ENCODE data around the gene CTSA. TPM values are rescaled to one million over a fixed set of nuclear protein-coding genes. Genes with fewer than 3 reads are reported as not detected.
"Not testable (repeated sequence)": the region's sequence is repeated elsewhere in the genome, so short reads cannot be mapped to it uniquely, and the experiment has no call there.

The CTSA gene
- total RNA-seq, 2 donors from 2014 or later: 81.2 to 112 TPM

DNA sequence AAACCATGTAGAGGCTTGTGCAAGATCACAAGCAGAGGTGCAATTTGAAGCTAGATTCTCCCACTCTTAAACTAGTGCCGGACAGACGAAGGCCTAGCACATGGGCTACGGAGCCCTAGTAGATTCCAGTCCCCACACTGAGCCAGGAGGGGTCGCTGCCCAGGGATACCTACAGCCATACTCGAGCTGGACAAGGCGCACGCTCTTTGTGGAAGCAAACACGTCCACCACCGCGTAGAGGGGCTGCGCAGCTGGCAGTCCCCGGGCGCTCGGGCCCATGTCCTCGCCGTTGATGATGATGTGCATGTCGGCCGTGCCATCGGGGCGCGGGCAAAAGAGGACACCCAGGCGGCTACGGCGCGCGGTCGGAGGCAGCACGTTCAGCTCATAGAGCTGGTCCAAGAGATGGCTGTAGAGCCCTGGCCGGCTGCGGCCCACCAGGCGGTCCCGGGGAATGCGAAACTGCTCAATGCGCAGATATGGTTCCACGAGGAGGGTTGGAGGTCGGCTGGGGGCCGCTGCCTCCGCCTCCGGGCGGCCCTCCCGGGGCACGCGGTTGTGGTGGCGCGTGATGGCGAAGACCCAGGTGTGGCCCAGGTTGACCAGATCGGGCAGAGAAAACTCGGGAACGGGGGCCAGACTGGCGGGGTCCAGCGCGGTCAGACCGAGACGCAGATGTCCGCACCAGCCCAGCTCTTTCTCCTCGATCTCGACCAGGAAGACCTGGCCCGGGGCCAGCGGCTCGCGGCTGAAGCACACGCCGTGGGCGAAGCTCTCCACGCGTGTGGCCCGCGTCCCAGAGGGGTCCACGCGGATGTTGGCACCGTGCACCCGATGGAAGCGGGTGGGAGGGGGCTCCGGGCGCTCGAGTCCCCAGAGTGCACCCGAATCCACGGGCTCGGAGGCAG is 804 bp upstream of the CTSA start:
- intact Hi-C loops (cut with DNase I): no loop called here
- DNase-seq (ENCODE audit: low spot score): peak; percentile 95

DNA sequence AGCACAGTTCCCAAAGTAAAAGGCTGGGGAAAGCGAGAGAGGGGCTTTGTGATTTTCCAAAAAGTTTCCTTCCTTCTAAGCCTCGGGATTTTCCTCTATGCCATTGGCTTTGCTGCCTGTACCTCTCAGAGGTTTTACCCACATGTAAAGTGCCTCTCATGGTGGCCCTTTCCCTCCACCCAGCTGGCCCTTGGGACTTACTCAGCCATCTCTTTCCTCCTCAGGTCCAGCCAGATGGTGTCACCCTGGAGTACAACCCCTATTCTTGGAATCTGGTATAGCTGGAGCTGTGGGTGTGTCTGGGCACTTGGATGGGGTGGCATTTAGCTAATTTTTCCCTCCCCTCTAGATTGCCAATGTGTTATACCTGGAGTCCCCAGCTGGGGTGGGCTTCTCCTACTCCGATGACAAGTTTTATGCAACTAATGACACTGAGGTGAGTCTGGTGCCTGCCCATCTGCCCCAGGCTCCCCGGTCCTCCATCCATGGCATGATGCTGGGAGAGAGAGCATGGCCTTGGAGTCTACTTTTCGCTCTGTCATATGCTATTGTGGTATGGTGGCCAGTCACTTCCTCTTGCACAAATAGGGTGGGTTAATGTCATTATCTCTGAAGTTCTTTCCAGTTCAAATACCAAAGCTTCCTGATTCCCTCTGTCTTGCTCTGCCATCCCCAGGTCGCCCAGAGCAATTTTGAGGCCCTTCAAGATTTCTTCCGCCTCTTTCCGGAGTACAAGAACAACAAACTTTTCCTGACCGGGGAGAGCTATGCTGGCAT is 1.1 kb downstream of the CTSA start:
- DNase-seq (ENCODE audit: low spot score): peak; percentile 73

DNA sequence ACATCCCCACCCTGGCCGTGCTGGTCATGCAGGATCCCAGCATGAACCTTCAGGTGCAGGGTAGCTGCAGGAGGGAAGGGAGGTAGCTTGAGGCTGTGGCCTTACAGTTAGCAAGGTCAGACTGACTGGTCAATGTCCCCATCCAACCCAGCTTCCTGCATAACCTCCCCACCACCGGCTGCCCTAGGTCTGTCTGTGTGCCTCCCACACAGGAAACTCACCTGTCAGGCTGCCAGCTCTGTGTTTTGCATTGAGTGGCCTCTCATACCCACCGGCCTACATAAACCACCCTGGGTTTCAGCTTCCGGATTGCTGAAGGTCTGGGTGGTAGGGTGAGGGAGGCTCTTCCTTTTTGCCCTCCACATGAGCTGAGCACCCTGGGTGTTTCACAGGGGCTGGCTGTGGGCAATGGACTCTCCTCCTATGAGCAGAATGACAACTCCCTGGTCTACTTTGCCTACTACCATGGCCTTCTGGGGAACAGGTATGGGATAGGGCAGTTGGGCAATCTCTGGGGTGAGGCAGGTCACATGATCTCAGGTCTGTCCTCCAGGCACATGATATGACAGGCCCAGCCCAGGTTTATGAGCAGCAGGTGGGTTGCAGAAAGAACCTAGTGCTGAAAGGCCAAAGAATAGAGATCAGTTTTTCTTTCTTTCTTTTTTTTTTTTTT is 1.8 kb downstream of the CTSA start:
- DNase-seq (ENCODE audit: low spot score): no peak
- intact Hi-C loops (cut with DNase I): no loop called here

More for the DNA sequence above, 1.1 kb downstream of the CTSA start:
- intact Hi-C loops (cut with DNase I): no loop called here

DNA sequence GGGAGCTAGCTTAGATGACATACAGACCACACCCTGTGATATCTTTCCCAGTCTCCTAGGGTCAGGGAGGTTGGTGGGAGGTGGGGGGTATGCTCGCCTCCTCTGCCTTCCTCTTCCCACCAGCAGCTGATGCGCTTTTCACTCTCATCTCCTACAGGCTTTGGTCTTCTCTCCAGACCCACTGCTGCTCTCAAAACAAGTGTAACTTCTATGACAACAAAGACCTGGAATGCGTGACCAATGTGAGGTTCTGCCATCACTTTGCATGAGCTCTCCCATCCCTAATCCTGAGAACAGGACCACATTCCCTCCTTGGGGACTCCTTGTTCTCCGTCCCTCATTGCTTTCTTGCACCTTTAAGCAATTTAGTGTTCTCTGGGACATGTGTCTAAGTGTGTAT is 2.7 kb downstream of the CTSA start:
- no peak for DNase-seq (ENCODE audit: low spot score)
- intact Hi-C loops (cut with DNase I): no loop called here

DNA sequence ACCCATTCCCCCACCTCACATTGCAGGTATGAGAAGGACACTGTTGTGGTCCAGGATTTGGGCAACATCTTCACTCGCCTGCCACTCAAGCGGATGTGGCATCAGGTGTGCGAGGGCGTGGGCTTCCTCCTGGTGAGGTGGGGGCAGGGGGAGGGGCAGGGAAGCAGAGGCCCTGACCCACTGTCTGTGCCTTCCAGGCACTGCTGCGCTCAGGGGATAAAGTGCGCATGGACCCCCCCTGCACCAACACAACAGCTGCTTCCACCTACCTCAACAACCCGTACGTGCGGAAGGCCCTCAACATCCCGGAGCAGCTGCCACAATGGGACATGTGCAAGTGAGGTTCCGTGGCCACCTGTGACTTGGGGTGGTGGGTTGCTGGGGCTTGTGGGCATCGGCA is 3.7 kb downstream of the CTSA start:
- peak; percentile 84 for DNase-seq (ENCODE audit: low spot score)
- intact Hi-C loops (cut with DNase I): no loop called here

DNA sequence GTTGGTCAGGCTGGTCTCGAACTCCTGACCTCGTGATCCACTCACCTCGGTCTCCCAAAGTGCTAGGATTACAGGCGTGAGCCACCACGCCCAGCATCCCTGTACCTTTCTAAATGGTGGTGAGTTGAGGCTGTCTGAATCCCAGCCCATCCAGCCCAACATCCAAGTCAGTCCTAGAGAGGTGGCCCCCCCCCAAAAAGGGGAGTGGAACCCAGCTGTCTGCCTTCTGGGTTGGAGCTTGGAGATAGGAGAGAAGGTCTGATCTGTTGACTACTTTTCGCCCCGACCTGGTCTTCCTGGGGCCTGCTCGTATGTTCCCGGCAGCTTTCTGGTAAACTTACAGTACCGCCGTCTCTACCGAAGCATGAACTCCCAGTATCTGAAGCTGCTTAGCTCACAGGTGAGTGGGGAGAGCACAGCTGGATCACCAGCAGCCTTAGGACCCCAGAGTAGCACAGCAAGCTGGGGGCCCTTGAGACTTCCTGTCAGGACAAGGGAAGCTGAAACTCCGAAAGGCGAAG is 5.6 kb downstream of the CTSA start:
- intact Hi-C loops (cut with DNase I): no loop called here
- no peak for DNase-seq (ENCODE audit: low spot score)

DNA sequence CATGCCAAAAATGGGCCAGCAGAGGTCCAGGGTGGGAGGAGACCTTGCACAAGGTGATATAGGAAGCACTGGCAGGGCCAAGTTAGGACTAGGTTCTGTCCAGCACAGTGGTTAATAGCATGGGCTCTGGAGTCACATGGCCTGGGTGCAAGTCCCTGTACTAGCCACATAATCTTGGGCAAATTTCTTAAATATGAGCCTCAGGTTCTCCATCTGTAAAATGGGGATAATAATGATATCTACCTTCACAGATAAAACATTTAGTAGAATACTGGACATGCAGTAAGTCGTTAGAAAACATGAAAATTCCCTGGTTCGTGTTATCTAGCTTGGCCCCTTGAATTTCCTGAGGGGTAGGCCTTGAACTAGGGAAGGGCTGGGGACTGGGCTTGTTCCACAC is 6.2 kb downstream of the CTSA start:
- intact Hi-C loops (cut with DNase I): no loop called here
- DNase-seq (ENCODE audit: low spot score): no peak

DNA sequence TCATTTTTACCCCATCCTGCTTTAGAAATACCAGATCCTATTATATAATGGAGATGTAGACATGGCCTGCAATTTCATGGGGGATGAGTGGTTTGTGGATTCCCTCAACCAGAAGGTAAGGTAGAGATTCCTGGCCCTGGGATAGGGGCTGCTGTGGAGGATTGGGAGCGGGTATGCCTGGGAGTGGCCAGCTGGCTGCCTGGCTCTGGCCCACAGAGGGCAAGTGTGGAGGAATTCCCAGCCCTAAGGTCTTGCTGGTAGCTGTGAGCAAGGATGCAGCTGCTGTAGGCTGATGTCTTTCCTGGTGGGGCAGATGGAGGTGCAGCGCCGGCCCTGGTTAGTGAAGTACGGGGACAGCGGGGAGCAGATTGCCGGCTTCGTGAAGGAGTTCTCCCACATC is 6.6 kb downstream of the CTSA start:
- intact Hi-C loops (cut with DNase I): no loop called here

DNA sequence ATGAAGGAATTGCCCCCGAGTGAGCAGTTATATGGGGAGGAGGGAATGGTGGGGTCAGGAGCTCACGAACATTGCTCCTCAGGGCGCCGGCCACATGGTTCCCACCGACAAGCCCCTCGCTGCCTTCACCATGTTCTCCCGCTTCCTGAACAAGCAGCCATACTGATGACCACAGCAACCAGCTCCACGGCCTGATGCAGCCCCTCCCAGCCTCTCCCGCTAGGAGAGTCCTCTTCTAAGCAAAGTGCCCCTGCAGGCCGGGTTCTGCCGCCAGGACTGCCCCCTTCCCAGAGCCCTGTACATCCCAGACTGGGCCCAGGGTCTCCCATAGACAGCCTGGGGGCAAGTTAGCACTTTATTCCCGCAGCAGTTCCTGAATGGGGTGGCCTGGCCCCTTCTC is 7.2 kb downstream of the CTSA start:
- intact Hi-C loops (cut with DNase I): no loop called here
- DNase-seq (ENCODE audit: low spot score): no peak

More for the DNA sequence above, 6.6 kb downstream of the CTSA start:
- DNase-seq (ENCODE audit: low spot score): no peak

DNA sequence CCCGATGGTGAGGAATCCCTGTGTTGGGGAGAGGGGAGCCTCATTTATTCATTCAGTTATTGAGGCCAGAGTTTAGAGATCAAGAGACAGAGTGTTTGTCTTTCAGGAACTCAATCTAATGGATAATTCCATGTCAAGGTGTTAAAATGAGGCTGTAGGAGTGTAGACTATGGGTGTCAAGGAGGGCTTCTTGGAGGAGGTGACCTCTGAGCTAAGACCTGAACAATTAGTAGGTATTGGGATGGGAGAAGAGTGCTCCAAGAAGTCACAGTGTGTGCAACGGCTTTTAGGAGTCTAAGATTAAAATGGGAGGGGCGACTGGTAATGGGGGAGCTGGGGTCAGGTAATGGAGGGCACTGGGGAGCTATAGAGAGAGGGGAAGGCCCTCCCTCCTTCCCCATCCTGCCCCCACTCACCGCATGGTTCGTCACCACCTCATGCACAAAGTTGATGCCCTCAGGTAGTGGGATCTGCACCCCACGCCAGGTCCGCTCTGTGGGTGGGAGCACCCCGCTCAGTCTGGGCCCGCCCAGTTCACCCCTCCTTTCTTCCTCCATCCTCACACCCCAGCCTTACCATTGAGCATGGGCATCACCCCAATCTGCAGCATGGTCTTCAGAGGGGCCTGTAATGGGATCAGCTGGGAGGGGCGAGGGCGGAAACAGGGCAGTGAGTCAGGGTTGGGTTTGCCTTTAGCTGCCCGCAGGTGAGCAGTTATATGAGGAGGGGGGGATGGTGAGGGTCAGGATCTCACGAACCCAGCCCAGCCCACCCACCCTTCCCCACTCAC is 8.1 kb downstream of the CTSA start:
- intact Hi-C loops (cut with DNase I): no loop called here
- DNase-seq (ENCODE audit: low spot score): no peak

DNA sequence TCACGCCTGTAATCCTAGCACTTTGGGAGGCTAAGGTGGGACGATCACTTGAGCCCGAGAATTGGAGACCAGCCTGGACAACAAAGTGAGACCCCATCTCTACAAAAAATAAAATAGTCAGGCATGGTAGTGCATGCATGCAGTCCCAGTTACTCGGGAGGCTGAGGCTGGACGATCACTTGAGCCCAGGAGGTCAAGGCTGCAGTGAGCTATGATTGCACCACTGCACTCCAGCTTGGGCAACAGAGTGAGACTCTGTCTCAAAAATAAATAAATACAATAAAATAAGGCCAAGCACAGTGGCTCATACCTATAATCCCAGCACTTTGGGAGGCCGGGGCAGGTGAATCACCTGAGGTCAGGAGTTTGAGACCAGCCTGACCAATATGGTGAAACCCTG is 10.2 kb downstream of the CTSA start:
- DNase-seq (ENCODE audit: low spot score); intact Hi-C loops (cut with DNase I): not testable (repeated sequence)

DNA sequence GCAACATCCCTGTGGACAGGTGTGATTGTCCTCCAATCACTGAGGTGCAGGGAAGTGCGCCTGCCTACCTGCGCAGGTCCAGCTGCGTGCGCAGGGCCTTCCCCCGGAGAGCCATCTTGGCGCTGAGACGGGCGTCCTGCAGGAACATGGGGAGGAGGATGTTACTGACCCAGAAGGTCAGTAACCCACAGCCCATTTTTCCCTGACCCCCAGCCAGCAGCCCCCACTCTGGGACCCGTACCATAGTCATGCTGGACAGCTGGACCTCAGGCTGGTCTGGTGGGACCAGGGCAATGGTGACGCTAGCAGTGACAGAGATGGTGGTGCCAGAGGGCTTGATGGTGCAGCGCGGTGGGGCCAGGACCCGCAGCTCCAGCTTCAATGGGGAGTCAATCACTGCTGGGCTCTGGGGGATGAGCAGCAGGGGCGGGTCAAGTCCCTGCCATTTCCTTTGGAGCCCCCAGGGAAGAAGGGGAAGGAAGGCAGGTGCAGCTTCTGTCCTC is 11.1 kb downstream of the CTSA start:
- no peak for DNase-seq (ENCODE audit: low spot score)
- intact Hi-C loops (cut with DNase I): no loop called here

DNA sequence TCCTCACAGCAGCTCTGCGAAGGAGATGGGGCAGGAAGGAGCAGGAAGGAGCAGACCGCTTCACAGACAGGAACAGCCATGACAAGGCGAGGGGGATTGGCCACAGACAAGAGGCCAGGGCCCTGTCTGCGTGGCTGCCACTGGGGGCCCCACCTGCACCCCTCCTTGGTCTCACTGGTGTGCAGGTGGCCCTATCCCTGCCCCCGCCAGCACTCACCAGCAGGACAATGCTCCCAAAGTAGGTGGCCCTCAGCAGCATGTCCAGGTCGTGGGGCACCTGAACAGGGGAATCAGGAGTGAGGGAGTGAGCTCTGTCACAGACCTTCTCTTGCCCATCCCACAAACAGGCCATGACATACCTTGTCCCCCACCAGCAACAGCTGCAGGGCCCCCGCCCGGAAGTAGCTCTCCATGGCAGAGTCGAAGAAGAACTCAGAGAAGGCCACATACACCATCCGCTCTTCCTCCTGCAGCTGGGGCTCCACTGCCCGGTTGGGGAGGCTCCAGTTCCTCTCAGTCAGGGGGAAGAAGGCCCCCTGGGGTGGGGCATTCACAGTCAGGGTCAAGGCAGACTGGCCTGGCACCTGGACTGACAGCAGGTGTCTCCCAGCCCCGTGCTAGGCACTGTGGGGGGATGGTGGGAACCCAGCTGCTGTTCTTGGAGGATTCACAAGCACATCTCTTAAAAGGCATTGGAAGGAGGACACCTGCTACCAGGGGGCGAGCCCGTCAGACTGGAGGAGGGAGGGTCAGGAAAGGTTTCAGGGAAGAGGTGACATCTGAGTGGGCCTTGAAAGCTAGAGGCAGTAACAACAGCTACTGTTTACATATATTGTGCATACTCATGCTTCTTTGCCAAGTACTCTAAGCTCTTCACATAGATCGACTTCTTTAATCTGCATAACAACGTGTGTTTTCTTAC is 13.7 kb downstream of the CTSA start:
- intact Hi-C loops (cut with DNase I): no loop called here

DNA sequence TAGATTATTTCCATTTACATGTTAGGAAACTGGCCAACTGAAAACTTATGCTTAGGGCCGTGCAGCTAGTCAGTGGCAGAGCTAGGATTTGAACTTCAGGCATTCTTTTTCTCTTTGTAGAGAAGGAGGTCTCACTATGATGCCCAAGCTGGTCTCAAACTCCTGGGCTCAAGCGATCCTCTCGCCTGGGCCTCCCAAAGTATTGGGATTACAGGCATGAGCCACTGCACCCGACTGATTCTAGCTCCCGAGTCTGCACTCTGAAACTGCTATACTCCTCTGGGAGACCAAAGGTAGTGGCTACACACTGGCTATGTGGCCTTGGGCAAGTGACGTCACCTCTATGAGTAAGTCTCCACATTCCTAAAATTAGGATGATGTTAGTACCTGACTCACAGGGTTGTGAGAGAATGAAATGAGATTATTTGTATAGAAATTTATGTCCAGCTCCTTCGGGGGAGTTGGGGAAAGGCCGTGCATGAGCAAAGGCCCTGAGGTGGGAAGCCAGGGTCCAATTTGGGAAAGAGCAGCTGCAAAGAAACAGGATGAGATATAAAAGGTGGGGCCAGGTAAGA is 14.5 kb downstream of the CTSA start:
- intact Hi-C loops (cut with DNase I): no loop called here
- DNase-seq (ENCODE audit: low spot score): no peak

More for the DNA sequence above, 13.7 kb downstream of the CTSA start:
- DNase-seq (ENCODE audit: low spot score): no peak

DNA sequence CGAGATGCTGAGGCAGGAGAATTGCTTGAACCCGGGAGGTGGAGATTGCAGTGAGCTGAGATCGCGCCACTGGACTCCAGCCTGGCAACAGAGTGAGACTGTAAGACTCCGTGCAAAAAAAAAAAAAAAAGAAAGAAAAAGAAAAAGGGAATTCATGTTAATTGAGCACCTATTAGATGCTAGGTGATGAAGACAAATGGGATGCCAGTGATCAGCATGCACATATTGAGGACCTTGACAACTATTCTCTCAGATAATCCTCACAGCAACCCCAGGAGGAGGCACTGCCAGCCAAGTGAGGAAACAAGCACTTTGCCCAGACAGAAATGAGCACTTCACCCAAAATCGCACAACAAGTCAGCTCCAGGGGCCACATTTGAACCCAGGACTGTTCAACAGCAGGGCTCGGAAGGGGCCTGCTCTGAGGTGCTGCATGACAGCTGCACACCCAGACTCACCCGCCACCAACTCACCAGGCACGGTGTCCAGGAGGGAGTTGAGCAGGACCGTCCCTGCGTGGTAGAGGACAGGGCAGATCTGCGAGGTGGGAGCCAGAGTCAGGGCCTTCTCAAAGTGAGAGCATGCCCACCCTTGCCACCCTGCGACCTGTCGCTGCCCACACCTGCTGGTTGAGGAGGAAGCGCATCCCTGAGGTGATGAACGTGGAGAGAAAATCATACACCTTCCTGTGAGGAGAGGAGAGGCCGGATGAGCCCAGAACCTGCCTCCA is 16.2 kb downstream of the CTSA start:
- no peak for DNase-seq (ENCODE audit: low spot score)
- intact Hi-C loops (cut with DNase I): loop anchor here in 1 of 2 donors (1.0 kb wide), 1 partner anchor 30 kb away; no protein-coding TSS in a partner anchor

DNA sequence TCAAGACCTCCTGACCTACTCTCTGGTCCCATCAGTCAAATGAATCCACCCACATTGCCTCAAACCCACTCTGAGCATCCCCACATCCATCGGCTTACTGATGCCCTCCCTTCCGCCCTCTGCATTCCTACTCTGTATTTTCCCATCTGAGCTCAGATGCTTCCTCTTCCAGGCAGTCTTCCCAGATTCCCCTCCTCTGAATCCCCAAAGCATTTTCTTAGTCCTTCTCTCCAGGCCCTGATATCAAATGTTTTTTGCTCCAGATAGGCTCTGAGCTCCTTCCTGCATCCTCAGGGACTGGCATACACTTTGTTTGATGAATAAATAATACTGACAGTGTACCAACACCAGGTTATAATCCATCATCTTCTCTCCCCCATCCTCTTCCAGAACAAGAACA is 16.9 kb downstream of the CTSA start:
- intact Hi-C loops (cut with DNase I): no loop called here

DNA sequence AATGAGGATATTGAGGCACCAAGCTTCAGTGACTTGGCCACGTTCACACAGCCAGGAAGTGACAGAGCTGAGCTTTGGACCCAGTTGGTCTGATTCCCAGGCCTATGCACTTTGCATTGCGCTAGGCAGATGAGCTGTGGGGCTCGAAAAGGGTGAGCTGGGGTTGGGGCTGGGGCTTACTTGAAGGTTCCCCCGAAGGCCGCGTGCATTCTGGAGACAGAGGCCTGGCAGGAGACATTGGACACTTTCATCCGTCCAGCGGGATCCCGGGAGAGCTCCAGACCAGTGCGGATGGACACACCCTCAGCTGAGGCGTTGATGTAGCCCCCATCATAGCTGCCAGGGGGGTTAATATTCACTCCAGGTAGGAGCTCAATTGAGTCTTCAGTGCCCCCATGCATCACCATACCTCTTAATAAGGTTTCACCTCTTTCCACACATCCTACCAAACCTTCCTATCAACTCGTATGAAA is 18.2 kb downstream of the CTSA start:
- intact Hi-C loops (cut with DNase I): no loop called here
- DNase-seq (ENCODE audit: low spot score): no peak

More for the DNA sequence above, 16.9 kb downstream of the CTSA start:
- no peak for DNase-seq (ENCODE audit: low spot score)

Data from posterior vena cava (tissue), 2 donors.